GM21723 (cell line): Measurements from ENCODE around the gene HSBP1L1.
"Not testable (repeated sequence)": the region's sequence is repeated elsewhere in the genome, so short reads cannot be mapped to it uniquely, and the experiment has no call there.

Source experiments
- ATAC-seq: cut with Tn5 transposase; IDR thresholded peaks from one replicate; pipeline ENCODE4 v1.9.1; 2021; ENCODE audit warnings: mild to moderate bottlenecking, moderate library complexity; ENCODE audit not compliant: unreplicated experiment

HSBP1L1 gene

DNA sequence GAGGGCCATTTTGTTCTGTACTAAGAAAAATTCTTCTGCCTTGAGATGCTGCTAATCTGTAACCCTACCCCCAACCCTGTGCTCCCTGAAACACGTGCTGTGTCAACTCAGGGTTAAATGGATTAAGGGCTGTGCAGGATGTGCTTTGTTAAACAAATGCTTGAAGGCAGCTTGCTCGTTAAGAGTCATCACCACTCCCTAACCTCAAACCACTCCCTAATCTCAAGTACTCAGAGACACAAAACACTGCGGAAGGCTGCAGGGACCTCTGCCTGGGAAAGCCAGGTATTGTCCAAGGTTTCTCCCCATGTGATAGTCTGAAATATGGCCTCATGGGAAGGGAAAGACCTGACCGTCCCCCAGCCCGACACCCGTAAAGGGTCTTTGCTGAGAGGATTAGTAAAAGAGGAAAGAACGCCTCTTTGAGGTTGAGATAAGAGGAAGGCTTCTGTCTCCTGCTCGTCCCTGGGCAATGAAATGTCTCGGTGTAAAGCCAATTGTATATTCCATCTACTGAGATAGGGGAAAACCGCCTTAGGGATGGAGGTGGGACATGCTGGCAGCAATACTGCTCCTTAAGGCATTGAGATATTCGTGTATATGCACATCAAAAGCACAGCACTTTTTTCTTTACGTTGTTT, 4.2 kb upstream of the HSBP1L1 start:
- ATAC-seq: not testable (repeated sequence)

DNA sequence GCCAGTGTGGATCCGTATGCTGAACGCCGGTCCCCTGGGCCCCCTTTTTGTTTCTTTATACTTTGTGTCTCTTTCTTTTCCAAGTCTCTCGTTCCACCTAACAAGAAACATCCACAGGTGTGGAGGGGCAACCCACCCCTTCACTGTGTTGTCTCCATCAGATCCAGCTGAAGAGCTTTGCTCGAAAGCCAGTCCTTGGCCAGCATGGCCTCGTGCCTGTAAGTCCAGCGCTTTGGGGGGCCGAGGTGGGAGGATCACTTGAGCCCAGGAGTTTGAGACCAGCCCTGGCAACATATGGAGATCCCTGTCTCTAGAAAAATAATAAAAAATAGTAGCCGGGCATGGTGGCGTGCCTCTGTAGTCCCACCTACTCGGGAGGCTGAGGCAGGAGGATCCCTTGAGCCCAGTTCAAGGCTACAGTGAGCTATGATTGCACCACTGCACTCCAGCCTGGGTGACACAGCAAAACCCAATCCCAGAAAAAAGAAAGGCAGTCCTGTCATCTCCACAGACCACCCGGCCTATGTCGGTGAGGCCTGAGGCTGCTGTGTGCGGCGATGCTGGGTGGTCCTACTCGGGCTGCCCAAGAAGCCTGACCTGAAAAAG, 3.4 kb upstream of the HSBP1L1 start:
- no peak for ATAC-seq

DNA sequence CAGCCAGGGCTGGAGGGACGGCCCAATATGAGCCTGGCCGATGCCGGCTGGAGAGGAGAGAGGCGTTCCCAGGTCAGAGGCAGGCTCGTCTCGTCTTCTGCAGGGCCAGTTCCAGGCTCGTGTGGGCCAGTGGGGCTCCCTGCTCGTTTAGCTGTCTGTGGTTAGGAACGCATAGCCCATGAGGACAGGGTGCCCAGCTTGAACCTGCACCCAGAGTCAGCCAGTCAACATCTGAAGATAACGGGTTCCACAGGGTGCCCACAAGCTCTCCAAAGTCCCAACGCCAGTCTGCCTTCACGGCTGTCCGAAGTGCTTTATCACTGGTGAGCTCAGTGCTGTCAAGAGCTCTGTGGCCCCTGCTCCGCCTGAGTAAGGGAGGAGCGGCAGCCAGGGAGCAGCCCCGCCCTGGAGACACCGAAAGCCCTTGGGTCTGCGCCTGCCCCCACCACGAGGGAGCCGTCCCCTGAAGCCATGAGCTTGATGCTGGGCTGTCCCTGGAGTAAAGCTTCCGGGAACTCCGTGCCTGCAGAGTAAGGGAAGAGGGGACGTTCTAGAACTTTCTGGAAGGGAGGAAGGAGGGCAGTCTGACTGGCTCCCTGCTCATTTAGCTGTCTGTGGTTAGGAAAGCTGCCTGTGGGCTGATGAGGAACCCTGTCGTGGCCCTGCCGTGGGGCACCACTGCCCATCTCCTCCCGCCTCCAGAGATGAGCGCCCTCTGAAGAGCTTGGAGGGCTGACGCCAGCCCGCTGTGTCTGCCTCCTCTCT, 2.7 kb upstream of the HSBP1L1 start:
- ATAC-seq: no peak

DNA sequence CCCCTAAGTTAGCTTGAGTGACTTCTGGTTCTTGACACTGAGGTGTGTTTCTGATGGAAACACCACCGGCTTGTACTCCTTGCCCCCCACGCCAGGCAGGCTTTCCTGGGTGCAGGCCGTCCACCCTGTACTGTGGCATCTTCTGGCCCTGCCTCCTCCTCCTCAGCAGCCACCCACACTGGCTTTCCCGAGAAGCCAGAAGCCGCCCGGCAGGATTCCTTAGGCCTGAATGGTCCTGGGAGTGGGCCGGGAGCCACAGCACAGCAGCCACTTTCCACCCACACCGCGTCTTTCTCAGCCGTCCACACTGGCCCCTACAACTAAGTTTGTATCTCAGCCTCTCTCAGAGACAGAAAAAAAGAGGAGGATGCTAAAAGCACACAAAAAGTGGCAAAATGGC, 2.1 kb upstream of the HSBP1L1 start:
- ATAC-seq: no peak

DNA sequence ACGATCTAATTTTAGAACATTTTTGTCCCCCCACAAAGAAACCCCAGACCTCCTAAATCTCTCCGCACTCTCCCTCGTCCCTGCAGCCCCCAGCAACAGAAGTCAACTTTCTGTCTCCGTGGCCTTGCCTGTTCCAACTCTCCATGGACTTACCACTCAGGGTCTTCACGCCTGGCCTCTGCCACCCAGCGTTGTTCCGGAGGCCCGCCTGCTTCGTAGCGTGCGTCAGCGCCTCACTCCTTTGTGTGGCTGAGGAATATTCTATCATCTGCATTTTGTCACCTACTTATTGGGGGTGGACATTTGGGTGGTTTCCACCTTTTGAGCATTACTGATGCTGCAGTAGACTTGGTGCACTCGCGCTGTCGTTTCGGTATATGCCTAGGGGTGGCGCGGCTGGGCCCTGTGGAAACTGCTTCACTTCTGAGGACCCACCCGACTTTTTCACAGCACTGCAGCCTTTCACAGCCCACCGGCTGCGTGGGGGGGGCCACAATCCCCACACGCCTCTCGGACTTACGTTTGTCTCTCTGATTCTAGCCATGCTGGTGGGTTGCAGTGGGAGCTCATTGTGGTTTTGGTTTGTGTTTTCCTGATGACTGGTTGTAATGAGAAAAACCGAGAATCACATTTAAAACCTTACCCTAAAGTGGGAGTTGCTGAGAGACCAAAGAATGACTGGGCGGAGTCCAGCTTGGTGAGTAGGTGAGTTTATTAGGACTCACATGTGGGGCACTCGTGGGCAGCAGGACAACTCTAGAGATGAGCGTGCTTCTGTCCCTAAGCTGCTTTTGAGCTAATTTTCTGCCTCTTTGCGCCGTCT, 1.4 kb upstream of the HSBP1L1 start:
- ATAC-seq: no peak

DNA sequence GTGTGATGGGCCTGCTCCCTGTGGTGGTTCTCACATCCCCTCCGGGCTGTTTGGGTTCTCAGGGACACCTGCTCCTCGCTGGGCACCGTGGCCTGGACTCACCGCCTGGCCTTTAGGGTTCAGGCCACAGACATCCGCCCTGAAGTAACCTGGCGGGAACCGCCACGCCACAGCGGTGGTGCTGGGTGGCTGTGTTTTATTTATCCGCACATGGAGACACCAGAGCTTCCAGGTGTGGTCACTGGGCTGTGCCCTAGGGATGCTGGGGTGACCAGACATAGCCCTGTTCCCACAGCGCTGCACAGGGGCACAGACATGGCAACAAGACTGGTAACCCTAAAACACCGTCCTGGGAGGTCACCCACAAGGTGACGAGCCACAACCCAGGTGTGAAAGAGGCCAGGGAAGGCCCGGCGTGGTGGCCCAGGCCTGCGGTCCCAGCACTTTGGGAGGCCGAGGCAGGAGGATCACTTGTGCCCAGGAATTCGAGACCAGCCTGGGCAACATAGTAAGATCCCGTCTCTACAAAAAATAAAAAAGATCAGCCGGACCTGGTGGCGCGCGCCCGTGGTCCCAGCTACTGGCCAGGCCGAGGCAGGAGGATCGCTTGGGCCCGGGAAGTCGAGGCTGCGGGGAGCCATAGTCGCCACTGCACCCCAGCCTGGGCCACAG, 649 bp upstream of the HSBP1L1 start:
- no peak for ATAC-seq

DNA sequence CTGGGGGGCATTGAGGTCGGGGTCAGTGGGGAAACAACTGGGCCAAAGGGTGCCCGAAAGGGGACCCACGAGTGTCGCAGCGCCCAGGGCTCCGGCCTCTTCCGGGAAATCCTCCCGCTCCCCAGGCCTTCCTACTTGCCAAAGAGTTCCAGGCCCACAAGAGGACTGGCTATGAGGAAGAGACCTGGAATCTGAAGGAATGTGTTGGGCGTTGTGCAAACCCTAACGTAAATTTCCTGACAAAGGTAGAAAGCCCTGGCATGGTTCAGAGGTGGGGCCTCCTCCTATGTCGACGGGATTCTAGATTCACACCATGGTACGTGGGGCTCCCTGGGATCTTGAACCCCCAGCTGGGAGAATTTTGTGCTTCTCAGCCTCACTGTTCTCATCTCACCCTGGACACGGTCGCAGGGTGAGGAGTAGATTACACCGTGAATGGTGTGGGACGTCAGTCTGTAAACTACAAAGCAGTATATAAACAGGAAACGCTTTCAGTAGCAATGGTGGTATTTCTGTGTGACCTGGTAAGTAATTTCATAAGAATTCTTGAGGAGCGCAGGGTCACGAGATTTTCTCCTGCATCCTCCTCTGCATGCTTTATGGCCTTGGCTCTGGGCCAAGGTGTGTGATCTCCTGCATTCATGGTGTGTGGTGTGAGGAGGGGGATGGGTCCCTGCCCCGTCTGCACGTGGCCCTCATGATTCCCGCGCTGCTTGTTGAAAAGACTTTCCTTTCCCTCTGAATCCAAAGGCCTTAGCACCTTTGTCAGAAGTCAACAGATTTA, 868 bp downstream of the HSBP1L1 start:
- no peak for ATAC-seq

DNA sequence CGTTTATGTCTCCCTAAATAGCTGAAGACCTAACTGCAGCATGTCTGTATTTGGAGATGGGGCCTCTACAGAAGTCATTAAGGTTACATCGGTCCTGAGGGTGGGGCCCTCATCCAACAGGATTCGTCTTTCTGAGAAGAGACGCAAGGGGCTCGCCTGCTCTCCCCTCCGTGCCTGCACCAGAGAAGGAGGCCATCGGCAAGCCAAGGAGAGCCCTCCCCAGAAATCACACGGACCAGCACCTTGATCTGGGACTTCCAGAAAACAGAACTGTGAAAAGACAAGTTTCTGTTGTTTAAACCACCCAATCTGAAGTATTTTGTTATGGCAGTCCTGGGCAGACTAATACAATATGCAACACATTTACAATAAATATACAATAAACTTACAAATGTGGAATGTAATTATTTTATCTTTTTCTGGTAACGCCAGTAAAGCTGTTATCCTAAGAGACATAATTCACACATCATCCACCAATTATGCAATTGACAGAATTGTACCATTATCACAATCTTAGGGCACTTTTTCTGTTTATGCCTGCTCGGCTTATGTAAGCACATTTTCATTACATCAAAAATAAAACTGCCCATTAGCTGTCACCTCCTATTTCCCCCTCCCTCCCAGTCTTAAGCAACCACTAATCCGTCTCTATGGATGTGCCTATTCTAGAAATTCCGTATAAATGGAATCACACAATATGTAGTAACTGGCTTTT, 6.1 kb downstream of the HSBP1L1 start:
- ATAC-seq: no peak

DNA sequence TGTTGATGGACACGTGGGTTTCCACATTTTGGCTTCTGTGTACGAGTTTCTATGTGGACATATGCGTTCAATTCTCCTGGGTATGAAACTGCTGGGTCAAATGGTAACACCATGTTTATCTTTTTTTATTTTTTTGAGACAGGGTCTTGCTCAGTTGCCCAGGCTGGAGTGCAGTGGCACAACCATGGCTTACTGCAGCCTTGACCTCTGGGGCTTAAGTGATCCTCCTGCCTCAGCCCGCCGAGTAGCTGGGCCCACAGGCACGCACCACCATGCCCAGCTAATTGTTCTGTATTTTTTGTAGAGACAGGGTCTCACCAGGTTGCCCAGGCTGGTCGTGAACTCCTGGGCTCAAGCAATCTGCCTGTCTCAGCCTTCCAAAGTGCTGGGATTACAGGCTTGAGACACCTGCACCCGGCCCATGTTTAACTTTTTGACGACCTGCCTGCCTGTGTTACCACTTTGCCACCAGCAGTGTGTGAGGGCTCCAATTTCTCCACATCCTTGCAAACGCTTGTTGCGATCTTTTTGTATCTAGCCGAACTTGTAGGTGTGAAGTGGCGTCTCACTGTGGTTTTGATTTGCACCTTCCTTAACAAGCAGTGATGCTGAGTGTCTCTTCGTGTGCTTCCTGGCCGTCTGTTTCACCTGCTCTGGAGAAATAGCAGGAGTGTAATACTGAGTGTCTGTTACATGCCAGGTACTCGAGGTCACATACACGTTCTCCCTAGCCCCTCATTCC, 6.9 kb downstream of the HSBP1L1 start:
- ATAC-seq: no peak

DNA sequence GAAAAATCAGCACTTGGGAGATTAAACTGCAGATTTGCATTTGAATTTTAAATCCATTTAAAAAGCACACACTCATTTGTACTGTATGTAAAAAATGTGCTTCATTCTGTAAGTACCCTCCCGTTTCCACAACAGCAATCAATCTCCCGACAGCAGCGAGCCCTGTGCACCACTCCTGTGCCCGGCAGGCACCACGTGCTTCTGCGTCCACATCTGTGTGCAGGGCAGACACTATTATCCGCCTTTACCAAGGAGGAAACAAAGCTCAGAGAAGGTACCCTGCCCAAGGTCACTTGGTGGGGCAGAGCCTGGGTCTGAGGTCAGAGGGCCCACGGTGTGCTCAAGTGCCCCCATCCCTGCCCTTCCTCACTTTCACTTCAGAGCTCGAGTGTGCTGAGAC, 7.5 kb downstream of the HSBP1L1 start:
- no peak for ATAC-seq

DNA sequence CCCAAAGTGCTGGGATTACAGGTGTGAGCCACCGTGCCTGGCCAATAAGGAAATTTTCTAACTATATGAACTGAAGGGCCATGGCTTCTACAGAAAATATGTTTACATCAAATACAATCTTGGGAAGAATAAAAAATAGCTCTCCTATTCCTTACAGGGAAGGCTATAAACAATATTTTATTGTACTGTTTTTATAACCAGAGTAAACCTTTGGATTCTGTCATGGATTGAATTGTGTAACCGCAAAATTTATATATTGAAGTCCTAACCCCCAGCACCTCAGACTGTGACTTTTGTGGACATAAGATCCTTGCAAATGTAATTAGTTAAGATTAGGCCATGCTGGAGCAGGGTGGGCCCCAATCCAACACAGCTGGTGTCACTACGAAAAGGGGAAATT, 8.3 kb downstream of the HSBP1L1 start:
- no peak for ATAC-seq

DNA sequence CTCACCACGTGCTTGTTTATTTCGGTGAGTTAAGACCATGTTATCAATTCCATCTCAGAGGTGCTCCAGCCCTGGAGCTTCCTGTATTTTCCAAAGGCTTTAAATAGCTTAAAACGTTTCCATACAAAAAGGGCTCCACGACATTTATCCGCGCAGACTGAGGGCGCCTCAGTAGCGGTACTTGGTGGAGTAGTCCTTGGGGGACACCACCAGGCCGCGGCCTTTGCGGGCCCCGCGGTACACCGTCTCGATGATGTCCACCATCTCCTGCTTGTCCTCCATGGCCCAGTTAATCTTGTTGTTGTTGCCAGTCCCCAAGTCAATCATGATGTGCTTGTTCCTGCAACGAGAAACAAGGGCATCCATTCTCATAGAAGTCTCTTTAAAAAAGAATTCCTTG, 9.1 kb downstream of the HSBP1L1 start:
- ATAC-seq: no peak

DNA sequence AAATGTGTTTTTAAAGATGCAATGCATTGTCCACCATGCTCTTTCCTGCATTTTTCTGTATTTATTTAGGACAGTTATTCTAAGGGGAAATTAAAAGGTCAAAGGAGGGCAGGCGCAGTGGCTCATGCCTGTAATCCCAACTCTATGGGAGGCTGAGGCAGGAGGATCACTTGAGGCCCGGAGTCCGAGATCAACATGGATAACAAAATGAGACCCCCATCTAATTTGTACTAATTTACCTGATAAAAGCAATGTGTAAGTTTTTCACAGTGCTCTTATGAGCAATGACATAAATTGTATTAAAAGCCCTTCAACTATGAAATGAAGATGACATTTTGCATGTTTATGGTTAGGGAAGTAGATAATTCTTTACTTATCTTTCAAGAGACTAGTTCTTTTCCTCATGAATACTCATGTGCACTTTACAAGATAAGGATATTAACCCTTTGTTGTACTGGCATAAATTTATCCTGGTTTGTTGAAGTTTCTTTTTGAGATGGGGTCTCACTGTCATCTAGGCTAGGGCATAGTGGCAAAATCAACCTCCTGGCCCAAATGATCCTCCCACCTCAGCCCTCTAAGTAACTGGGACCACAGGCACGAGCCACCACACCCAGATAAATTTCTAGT, 9.7 kb downstream of the HSBP1L1 start:
- no peak for ATAC-seq

DNA sequence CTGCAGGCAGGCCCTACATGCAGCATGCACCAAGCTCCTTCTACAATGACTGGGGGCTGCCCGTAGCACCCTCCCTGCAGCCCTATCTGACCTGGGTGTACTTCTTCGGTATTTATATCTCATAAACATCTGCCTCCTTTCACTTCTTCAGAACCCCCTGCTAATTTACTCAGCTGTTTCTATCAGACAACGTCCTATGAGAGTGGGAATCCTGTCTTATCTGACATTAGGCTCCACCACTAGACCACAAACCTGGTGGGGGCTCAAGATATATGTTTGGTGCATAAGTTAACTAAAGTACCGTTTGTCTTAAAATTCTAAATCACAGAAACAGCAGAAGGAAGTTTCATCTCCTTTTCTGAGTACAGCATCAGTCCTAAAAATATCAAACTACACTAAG, 10.6 kb downstream of the HSBP1L1 start:
- no peak for ATAC-seq

DNA sequence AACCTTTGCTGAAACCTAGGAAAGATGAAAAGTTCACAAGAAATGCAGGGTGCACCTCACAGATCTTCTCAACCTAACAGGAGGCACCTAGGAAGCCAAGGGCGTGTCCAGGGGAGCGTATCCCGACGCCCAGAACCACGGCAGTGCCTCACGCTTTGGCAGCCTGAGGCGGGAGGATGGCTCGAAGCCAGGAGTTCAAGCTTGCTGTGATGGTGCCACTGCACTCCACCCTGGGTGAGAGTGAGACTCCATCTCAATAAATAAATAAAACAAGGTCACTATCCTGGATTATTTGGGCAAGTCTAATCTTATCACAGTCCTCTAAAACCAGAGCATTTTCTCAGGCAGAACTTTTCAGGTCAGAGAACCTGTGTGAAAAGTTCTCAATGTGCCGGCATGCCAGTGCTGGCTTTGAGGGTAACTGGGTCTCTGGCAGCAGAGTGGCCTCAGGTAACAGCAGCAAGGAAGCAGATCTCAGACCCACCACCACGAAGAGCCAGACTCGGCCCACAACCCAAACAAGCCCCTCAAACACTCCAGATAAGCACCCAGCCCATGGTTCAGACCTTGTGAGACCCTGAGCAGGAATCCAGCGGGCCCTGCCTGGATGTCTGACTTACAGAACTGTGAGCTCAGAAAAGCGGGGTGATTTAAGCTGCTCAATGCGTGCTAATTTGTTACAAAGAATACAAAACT, 11.7 kb downstream of the HSBP1L1 start:
- no peak for ATAC-seq

DNA sequence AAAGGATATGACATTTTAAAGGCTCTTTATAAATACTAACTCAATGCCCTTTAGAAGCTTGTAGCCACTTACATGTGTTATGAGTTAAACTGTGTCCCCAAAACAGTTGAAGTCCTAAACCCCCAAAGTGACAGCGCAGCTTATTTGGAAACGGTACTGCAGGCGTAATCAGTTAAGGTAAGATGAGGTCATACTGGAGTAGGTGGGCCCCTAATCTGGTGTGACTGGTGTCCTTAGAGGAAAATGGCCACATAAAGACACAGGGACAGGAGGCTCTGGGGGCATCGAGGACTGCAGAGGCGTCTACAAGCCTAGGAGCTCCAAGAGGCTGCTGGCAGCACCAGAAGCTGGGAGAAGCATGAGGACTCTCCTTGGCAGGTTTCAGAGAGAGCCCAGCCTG, 15.4 kb downstream of the HSBP1L1 start:
- no peak for ATAC-seq

DNA sequence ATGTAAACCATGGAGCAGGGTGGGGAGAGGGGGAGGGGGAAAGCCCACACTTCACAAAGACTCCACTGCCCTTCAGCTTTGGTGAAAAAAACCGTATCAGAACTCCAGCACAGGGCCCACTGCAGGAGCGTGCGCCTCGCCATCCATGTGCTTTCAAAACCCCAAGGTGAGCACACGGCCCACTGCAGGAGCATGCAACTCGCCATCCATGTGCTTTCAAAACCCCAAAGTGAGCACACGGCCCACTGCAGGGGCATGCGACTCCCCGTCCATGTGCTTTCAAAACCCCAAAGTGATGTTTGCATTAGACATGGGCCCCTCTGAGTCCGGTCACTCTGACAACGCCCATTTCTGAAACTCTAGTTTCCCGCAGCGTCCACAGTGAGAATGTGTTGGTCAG, 16.1 kb downstream of the HSBP1L1 start:
- ATAC-seq: no peak

DNA sequence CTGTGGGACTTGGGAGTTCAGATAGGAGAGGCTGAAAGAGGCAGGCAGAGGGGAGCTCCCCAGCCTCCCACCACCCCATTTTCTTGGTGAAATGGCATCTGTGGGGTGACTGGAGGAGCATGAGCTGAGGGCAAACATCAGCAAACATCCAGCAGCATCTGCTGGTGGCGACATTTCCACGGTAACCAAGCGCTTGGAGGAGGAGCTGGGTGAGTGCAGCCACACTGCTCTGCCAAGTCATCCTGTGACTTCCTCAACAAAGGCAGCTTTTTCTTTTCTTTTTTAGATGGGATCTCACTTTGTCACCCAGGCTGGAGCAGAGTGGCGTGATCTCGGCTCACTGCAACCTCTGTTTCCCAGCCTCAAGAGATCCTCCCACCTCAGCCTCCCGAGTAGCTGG, 18.3 kb downstream of the HSBP1L1 start:
- no peak for ATAC-seq
